ENCODE data around the gene IRAK1. TPM values are rescaled to one million over a fixed set of nuclear protein-coding genes. Genes with fewer than 3 reads are reported as not detected.

The IRAK1 gene
- total and polyA plus RNA-seq, 9 of the 15 experiments (the other 6 are each of a cell fraction or from before 2014, with no cell fraction given) = 11.6 to 261 (median 91.6) TPM

DNA sequence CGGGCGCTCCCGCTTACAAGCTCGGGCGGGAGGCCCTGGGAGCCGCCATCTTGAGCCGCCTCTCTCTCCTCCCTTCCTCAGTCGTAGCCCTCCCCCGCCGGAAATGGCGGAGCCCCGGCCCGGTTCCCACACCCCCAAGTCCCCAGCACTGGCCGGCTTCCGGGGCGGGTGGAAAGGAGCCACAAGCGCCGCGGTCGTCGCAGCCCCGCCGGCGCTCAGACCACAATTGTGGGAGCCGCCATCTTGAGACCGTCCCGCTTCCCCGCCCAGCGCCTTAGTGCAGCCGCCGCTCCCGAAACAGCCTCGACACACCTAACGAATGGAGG is 48.6 kb downstream of the IRAK1 start:
- intact Hi-C loops (cut with micrococcal nuclease) = loop anchor here (2.0 kb wide), 1 partner anchor 50 kb away; no protein-coding TSS in a partner anchor
- peak; percentile 26 for FAIRE-seq
- Histone ChIP-seq H3K4me3 (peak overlapping the region; percentile 84), H4K20me1 (replicated peaks; ENCODE audit: control insufficient read depth, insufficient read depth, low read length) (peaks cover 38% of the 10 kb centered on the region), H2AFZ (ENCODE audit: low read depth, low read length) (peak overlapping the region; percentile 91), H3K4me2 (ENCODE audit: insufficient read depth, low read length) (peak overlapping the region; percentile 97), H3K27me3 (ENCODE audit: control insufficient read depth in 2 of 2, insufficient read depth in 2 of 2, low read length in 2 of 2) (no peaks in the 10 kb centered on the region), H3K9me1 (ENCODE audit: control insufficient read depth, insufficient read depth, low read length) (peaks cover 5% of the 10 kb centered on the region), H3K9ac (ENCODE audit: insufficient read depth in 1 of 2, low read depth in 2 of 2, low read length in 2 of 2) (peak overlapping the region; percentile 99 to 100), H3K79me2 (ENCODE audit: control insufficient read depth, insufficient read depth, low read length) (peaks cover 75% of the 10 kb centered on the region), H3K36me3 (ENCODE audit: control insufficient read depth, insufficient read depth, low read length) (peaks cover 35% of the 10 kb centered on the region; the same call in 2 of the 3 replicates), H3K9me3 (replicated peaks; ENCODE audit: control insufficient read depth, insufficient read depth, low read depth, low read length) (no peaks in the 10 kb centered on the region), H3K4me1 (replicated peaks in 1 of 2; ENCODE audit: control insufficient read depth in 2 of 2, insufficient read depth in 2 of 2, low read length in 2 of 2) (peaks cover 40 to 64% of the 10 kb centered on the region in 2 experiments), H3K27ac (ENCODE audit: extremely low read depth, low read depth, low read length) (peak overlapping the region; percentile 100)
- DNase-seq (ENCODE audit: extremely low read depth in 1 of 4, low spot score in 3 of 4) = peak; percentile 59 to 90 (median 72)
- POLR2A ChIA-PET = interaction anchor here (0.6 to 3.4 kb wide), 12 partner anchors 9 to 457 kb away, joined by 3 to 16 read pairs (median 4); partner anchors contain the start of genes ATP6AP1 and MECP2
- 0% methylated on average over 17 of the region's 34 CpGs for WGBS (ENCODE audit: insufficient coverage, low coverage, missing lambda C conversion rate)
- no TSS peak for BruUV-seq (replicated peaks)
- in situ Hi-C loops (cut with MboI) = no loop called here
- peak; percentile 69 for ATAC-seq
- CTCF ChIA-PET (ENCODE audit: low intra/inter-chr PET ratio) = no interaction called here
- no peak for TF ChIP-seq NR2C1 (IDR thresholded peaks at IDR 0.05)
- TF ChIP-seq NR2C1 (tag; IDR thresholded peaks at IDR 0.05) = peak; percentile 49
- TF ChIP-seq, protein P1, sequence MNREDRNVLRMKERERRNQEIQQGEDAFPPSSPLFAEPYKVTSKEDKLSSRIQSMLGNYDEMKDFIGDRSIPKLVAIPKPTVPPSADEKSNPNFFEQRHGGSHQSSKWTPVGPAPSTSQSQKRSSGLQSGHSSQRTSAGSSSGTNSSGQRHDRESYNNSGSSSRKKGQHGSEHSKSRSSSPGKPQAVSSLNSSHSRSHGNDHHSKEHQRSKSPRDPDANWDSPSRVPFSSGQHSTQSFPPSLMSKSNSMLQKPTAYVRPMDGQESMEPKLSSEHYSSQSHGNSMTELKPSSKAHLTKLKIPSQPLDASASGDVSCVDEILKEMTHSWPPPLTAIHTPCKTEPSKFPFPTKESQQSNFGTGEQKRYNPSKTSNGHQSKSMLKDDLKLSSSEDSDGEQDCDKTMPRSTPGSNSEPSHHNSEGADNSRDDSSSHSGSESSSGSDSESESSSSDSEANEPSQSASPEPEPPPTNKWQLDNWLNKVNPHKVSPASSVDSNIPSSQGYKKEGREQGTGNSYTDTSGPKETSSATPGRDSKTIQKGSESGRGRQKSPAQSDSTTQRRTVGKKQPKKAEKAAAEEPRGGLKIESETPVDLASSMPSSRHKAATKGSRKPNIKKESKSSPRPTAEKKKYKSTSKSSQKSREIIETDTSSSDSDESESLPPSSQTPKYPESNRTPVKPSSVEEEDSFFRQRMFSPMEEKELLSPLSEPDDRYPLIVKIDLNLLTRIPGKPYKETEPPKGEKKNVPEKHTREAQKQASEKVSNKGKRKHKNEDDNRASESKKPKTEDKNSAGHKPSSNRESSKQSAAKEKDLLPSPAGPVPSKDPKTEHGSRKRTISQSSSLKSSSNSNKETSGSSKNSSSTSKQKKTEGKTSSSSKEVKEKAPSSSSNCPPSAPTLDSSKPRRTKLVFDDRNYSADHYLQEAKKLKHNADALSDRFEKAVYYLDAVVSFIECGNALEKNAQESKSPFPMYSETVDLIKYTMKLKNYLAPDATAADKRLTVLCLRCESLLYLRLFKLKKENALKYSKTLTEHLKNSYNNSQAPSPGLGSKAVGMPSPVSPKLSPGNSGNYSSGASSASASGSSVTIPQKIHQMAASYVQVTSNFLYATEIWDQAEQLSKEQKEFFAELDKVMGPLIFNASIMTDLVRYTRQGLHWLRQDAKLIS (CRISPR knock-in tag; IDR thresholded peaks at IDR 0.05) = no peak; the same call in 1 of the 2 replicates
- TF ChIP-seq KAT8 (IDR thresholded peaks at IDR 0.05; ENCODE audit: low read depth) = peak; percentile 66; the same call in 1 of the 2 replicates
- no peak for TF ChIP-seq NCOA6 (IDR thresholded peaks at IDR 0.05)
- TF ChIP-seq SP2 (IDR thresholded peaks at IDR 0.05; ENCODE audit: extremely low read depth, low read depth, low read length, poor library complexity, severe bottlenecking) = no peak
- TF ChIP-seq JUND (IDR thresholded peaks at IDR 0.05; ENCODE audit: borderline replicate concordance, low read depth, low read length) = 0 out of 2 replicates have a peak, but pooled peaks have one; percentile 15
- TF ChIP-seq JUND (tag; IDR thresholded peaks at IDR 0.05; ENCODE audit: borderline replicate concordance, low read depth, low read length) = no peak
- TF ChIP-seq YY1 (IDR thresholded peaks at IDR 0.05; ENCODE audit: borderline replicate concordance in 1 of 3, control insufficient read depth in 1 of 3, extremely low read depth in 1 of 3, insufficient read depth in 3 of 3, insufficient read length in 1 of 3, insufficient replicate concordance in 2 of 3, low read depth in 1 of 3, low read length in 2 of 3) = peak; percentile 85 to 93 (median 90)
- no peak for TF ChIP-seq PYGO2 (tag; IDR thresholded peaks at IDR 0.05)
- no peak for TF ChIP-seq ZC3H11A (IDR thresholded peaks at IDR 0.05; ENCODE audit: low read depth, low read length)
- TF ChIP-seq FOXA3 (CRISPR knock-in tag; conservative IDR thresholded peaks at IDR 0.05 in 1 of 2, IDR thresholded peaks at IDR 0.05 in 1 of 2) = no peak
- no peak for TF ChIP-seq MCM2 (IDR thresholded peaks at IDR 0.05; ENCODE audit: low read depth)
- TF ChIP-seq HOMEZ (CRISPR knock-in tag; IDR thresholded peaks at IDR 0.05) = no peak
- TF ChIP-seq ZNF431 (CRISPR knock-in tag; IDR thresholded peaks at IDR 0.05) = 0 out of 2 replicates have a peak, but pooled peaks have one; percentile 16
- TF ChIP-seq TAF1 (IDR thresholded peaks at IDR 0.05; ENCODE audit: control insufficient read depth, extremely low read depth, insufficient read depth, low read length, severe bottlenecking) = peak; percentile 71
- TF ChIP-seq GABPA (tag; conservative IDR thresholded peaks at IDR 0.05; ENCODE audit: low read depth) = no peak
